ENCODE results near the gene WRAP73. TPM values are rescaled to one million over a fixed set of nuclear protein-coding genes. Genes with fewer than 3 reads are reported as not detected.

The WRAP73 gene
- total RNA-seq, 1 experiment from 2014 or later = 57.2 TPM

- ChIA-PET CTCF (no interaction called here), POLR2A (ENCODE audit: unreplicated experiment) (no interaction called here)
- intact Hi-C loops (cut with micrococcal nuclease) = no loop called here
- Histone ChIP-seq H4K20me1 (ENCODE audit: low read length) (no peaks in the 10 kb centered on the region), H3K4me1 (ENCODE audit: insufficient read depth, low read length) (peaks cover 14% of the 10 kb centered on the region), H3K79me2 (ENCODE audit: low read length) (no peaks in the 10 kb centered on the region), H3K4me2 (ENCODE audit: low read length) (no peak overlapping the region), H3K9me2 (replicated peaks; ENCODE audit: low read length) (no peaks in the 10 kb centered on the region), H2AFZ (ENCODE audit: low read length) (no peak overlapping the region), H3F3A (ENCODE audit: low read length, unreplicated experiment) (no peaks in the 10 kb centered on the region), H3K4me3 (ENCODE audit: low read length) (no peak overlapping the region), H3K27ac (ENCODE audit: low read length) (no peak overlapping the region), H3K9me3 (ENCODE audit: low read length) (no peaks in the 10 kb centered on the region), H3K9ac (ENCODE audit: low read length) (no peak overlapping the region), H3K27me3 (ENCODE audit: low read length) (no peaks in the 10 kb centered on the region), H3K36me3 (ENCODE audit: low read depth, low read length) (no peaks in the 10 kb centered on the region)
- no peak for DNase-seq
- ATAC-seq = no peak
- TF ChIP-seq CTCF (conservative IDR thresholded peaks at IDR 0.05; ENCODE audit: low read depth, low read length) = no peak
- TF ChIP-seq EZH2phosphoT487 (IDR thresholded peaks at IDR 0.05; ENCODE audit: borderline replicate concordance, low read length) = no peak
- no TSS peak for BruUV-seq (replicated peaks)
These were observed 20.9 kb upstream of the WRAP73 start for GRCh38 chr1:3670823-3671265.

GRCh38 chr1:3669971-3670431 lies 20.1 kb upstream of the WRAP73 start:
- CTCF ChIA-PET = no interaction called here

DNA sequence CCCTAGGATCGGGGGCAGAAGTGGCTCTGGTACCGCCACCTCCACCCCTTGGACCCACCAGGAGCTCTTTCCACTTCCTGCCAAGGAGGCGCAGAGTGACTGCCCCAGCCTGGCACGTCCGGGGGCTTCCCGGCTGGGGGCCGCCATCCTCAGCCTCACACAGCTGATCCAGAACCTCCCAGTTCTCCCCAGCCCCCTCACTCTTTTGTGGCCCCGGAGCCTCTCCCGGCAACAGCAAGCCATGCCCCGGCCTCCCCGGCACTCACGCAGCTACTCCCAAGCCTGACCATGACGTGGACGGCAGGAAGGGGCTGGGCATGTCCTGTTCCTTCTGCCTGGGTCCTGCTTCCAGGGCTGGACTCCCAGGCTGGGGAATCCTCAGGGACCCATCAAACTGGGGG lies 19.5 kb upstream of the WRAP73 start:
- BruUV-seq (replicated peaks) = no TSS peak
- TF ChIP-seq EZH2phosphoT487 (IDR thresholded peaks at IDR 0.05; ENCODE audit: borderline replicate concordance, low read length) (no peak), CTCF (conservative IDR thresholded peaks at IDR 0.05; ENCODE audit: low read depth, low read length) (no peak), EZH2 (IDR thresholded peaks at IDR 0.05; ENCODE audit: low read length, unreplicated experiment) (no peak)
- Histone ChIP-seq H3K4me3 (ENCODE audit: low read length) (no peak overlapping the region), H3K9me3 (ENCODE audit: low read length) (no peaks in the 10 kb centered on the region), H4K20me1 (ENCODE audit: low read length) (no peaks in the 10 kb centered on the region), H3K9ac (ENCODE audit: low read length) (no peak overlapping the region), H3F3A (ENCODE audit: low read length, unreplicated experiment) (no peaks in the 10 kb centered on the region), H3K79me2 (ENCODE audit: low read length) (no peaks in the 10 kb centered on the region), H3K4me2 (ENCODE audit: low read length) (peak overlapping the region; percentile 68; the same call in 1 of the 2 replicates), H3K27me3 (ENCODE audit: low read length) (no peaks in the 10 kb centered on the region), H3K9me2 (replicated peaks; ENCODE audit: low read length) (no peaks in the 10 kb centered on the region), H3K27ac (ENCODE audit: low read length) (no peak overlapping the region), H2AFZ (ENCODE audit: low read length) (no peak overlapping the region), H3K4me1 (ENCODE audit: insufficient read depth, low read length) (peaks cover 14% of the 10 kb centered on the region), H3K36me3 (ENCODE audit: low read depth, low read length) (no peaks in the 10 kb centered on the region)
- DNase-seq (no peak), ATAC-seq (peak; percentile 7; the same call in 1 of the 2 replicates)
- intact Hi-C loops (cut with micrococcal nuclease) = no loop called here
- ChIA-PET POLR2A (ENCODE audit: unreplicated experiment) (no interaction called here), CTCF (no interaction called here)

More at GRCh38 chr1:3669971-3670431, 20.1 kb upstream of the WRAP73 start:
- BruUV-seq (replicated peaks) = no TSS peak
- H3K4me1 ChIP-seq (ENCODE audit: insufficient read depth, low read length) = peaks cover 14% of the 10 kb centered on the region
- no peaks in the 10 kb centered on the region for H4K20me1 ChIP-seq (ENCODE audit: low read length)
- TF ChIP-seq EZH2 (IDR thresholded peaks at IDR 0.05; ENCODE audit: low read length, unreplicated experiment) (no peak), EZH2phosphoT487 (IDR thresholded peaks at IDR 0.05; ENCODE audit: borderline replicate concordance, low read length) (no peak), CTCF (conservative IDR thresholded peaks at IDR 0.05; ENCODE audit: low read depth, low read length) (no peak)
- H3K4me2 ChIP-seq (ENCODE audit: low read length) = no peak overlapping the region
- H3K27ac ChIP-seq (ENCODE audit: low read length) = no peak overlapping the region
- H2AFZ ChIP-seq (ENCODE audit: low read length) = no peak overlapping the region
- intact Hi-C loops (cut with micrococcal nuclease) = no loop called here
- DNase-seq (no peak), ATAC-seq (no peak)
- H3K79me2 ChIP-seq (ENCODE audit: low read length) = no peaks in the 10 kb centered on the region
- no peaks in the 10 kb centered on the region for H3K9me3 ChIP-seq (ENCODE audit: low read length)
- H3K27me3 ChIP-seq (ENCODE audit: low read length) = no peaks in the 10 kb centered on the region
- H3K9me2 ChIP-seq (replicated peaks; ENCODE audit: low read length) = no peaks in the 10 kb centered on the region
- no peak overlapping the region for H3K9ac ChIP-seq (ENCODE audit: low read length)
- POLR2A ChIA-PET (ENCODE audit: unreplicated experiment) = no interaction called here
- H3K4me3 ChIP-seq (ENCODE audit: low read length) = no peak overlapping the region
- H3K36me3 ChIP-seq (ENCODE audit: low read depth, low read length) = no peaks in the 10 kb centered on the region
- no peaks in the 10 kb centered on the region for H3F3A ChIP-seq (ENCODE audit: low read length, unreplicated experiment)

All from PC-3 (cell line).